OCI-LY7 (cell line): Measurements from ENCODE around the gene VEGFC.

Source experiments
- CTCF ChIP-seq: fragments of 200-600 bp; sonication (generic); conservative IDR thresholded peaks from 2 replicates; pipeline ENCODE4 v1.5.1; 2014; ENCODE audit warnings: mild to moderate bottlenecking, antibody characterized with exemption, low read length, moderate library complexity, mixed read lengths
- EZH2phosphoT487 ChIP-seq: fragments of 200-600 bp; sonication (generic); IDR thresholded peaks from 2 replicates; pipeline ENCODE4 v1.6.1; 2018; ENCODE audit warnings: low read depth, borderline replicate concordance, mild to moderate bottlenecking, mixed run types, antibody characterized with exemption, low read length, moderate library complexity, mixed read lengths

GRCh38 chr4:176745902-176746301, 46.8 kb downstream of the VEGFC start:
- TF ChIP-seq CTCF (no peak), EZH2phosphoT487 (no peak)
